ENCODE measurements around the gene KICS2. TPM values are rescaled to one million over a fixed set of nuclear protein-coding genes. Genes with fewer than 3 reads are reported as not detected.

Gene KICS2
- total RNA-seq, 1 experiment from 2014 or later = 9.7 TPM

DNA sequence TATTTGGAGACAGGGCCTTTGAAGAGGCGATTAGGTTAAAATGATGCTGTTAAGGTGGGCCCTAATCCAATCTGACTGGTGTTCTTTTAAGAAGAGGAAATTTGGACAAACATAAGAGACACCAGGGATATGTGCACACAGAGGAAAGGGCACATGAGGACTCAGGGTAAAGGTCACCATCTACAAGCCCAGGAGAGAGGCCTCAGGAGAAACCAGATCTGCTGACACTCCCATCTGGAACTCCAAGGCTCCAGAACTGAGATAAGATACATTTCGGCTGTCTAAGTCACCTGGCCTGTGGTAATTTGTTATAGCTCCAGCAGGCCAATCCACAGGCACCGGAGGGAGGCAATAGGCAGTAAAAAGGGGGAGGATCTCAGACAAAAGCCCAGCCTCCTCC lies 48.6 kb downstream of the KICS2 start:
- H3K4me3 ChIP-seq (ENCODE audit: insufficient read depth, low read depth, low read length) = no peak overlapping the region
- H3K36me3 ChIP-seq (replicated peaks; ENCODE audit: control insufficient read depth, insufficient read depth, low read length) = no peaks in the 10 kb centered on the region
- no peak for DNase-seq
- no peaks in the 10 kb centered on the region for H3K27me3 ChIP-seq (ENCODE audit: control insufficient read depth, insufficient read depth, low read length)

Other genes starting within 250 kb of the KICS2 start
- 1.4 and 1.8 TPM in 2 replicates for gene C12orf56, start 168.5 kb upstream of the KICS2 start, total RNA-seq (2014; rRNA removed; shearing (Covaris generic))
- gene XPOT, start 182.1 kb upstream of the KICS2 start, total RNA-seq (2014; rRNA removed; shearing (Covaris generic)) = 118 and 141 TPM in 2 replicates
- 17.7 and 25.6 TPM in 2 replicates for gene TBK1, start 229.8 kb upstream of the KICS2 start, total RNA-seq (2014; rRNA removed; shearing (Covaris generic))